Eye (tissue), 1 donor: ENCODE results near the gene CENPP.

Experiments used
- DNase-seq: peaks from one replicate; pipeline ENCODE4 v3.0.0-alpha.2; 2015

The CENPP gene

GRCh38 chr9:92644278-92644677 lies 318.5 kb downstream of the CENPP start:
- no peak for DNase-seq

GRCh38 chr9:92645041-92645440 lies 319.3 kb downstream of the CENPP start:
- DNase-seq: no peak

GRCh38 chr9:92647671-92648473 lies 322.1 kb downstream of the CENPP start:
- DNase-seq: no peak

DNA sequence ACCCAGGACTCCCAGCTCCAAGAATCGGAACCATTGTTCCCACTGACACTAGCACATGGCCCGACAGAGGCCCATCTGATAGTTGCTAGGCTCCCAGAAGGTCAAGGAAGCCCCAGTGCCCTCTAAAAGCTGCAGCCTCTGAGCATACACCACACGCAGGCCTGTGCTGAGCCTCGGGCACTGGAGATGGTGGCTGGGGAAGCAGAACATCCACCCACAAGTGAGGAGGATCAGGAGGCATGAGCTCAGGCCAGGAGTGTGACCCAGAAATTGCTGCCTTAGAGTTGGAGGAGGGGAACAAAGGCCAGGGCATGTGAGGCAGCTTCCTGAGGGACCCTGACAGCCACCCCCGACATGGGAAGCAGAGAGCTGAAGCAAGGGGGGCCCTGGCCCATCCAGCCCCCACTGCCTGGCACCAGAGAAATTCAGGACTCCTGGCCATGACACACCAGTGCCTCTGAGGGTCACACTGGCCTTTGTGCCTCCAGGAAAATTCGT lies 322.8 kb downstream of the CENPP start:
- no peak for DNase-seq

- DNase-seq: no peak
Measured at GRCh38 chr9:92649007-92649406, 323.3 kb downstream of the CENPP start.

- no peak for DNase-seq
Measured at GRCh38 chr9:92650296-92650695, 324.5 kb downstream of the CENPP start.

GRCh38 chr9:92650839-92651621 lies 325.3 kb downstream of the CENPP start:
- DNase-seq: no peak

DNA sequence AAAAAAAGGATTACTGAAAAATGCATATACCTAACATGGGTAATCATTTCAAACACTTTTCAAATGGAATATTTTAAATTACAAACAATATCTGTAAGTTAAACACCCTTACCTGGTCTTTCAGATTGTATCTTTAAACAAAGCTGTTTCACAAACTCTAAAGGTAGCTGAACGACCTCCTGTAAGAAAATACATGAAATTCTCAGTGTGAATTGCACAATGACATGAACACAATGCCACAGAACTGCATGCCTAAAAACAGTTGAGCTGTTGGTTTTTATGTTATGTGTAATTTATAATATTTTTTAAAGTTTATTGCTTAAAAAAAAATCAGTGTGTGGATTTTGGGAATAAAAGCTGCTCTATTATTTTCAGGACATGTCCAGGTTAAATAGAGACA lies 326.7 kb downstream of the CENPP start:
- DNase-seq: no peak

- DNase-seq: no peak
Measured at GRCh38 chr9:92654481-92655301, 328.9 kb downstream of the CENPP start.

DNA sequence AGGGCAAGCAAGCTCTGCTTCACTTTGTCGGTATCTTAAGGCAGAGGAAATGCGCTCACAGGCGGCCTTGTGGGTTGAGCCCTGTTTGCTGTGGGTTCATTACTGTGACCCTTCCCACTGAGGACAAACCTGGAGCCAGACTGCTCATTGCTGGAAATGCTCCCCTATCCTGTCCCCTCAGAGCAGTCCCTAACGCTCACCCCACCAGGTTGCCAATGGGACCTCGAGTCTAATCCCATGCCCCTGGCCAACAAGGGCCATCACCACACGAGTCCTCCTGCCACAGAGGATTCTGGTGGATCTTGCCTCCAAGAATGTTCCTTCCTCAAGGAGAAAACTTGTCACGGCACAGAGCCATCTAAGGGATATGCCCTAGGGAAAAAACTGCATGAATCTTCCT lies 329.6 kb downstream of the CENPP start:
- no peak for DNase-seq

GRCh38 chr9:92655896-92656536 lies 330.3 kb downstream of the CENPP start:
- DNase-seq: no peak

GRCh38 chr9:92656537-92656925 lies 330.8 kb downstream of the CENPP start:
- no peak for DNase-seq

- no peak for DNase-seq
Measured at GRCh38 chr9:92657296-92658094, 331.7 kb downstream of the CENPP start.

DNA sequence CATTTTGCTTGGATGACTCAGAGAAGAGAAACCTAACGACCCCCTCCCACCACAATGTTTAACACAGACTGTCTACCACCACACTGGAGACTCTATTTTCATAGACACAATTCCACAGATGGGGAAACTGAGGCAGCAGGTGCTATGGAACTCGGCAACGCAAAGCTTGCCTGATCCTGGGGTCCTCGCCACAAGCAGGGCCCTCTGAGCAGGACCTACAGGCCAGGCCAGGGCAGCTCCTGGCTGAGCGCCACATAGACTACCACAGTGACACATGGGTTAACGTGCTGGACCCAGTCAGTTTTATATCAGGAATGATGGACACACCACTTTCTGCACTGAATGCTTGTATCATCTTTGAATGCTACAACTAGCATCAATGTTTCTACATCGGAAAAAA lies 332.4 kb downstream of the CENPP start:
- DNase-seq: no peak

DNA sequence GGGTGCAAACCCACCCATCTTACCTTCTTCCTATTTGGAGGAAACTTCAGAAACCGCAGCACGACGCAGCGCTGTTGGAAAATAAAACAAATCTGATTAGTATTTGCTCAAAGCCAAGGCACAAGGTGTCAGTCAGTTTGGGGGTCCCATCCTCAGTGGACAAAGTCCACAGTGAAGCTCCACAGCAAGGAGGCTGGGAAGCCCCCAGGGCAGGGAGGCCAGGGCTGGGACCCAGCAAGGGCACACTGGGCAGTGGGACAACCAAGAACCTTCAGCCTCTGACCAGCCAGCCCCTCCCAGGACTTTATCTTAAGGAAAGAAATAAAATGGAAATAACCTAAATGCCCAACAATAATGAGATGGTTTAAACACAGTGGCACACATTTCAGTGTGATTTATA lies 332.9 kb downstream of the CENPP start:
- DNase-seq: no peak

GRCh38 chr9:92659601-92660000 lies 333.8 kb downstream of the CENPP start:
- DNase-seq: no peak

GRCh38 chr9:92660266-92660665 lies 334.5 kb downstream of the CENPP start:
- DNase-seq: no peak

- DNase-seq: no peak
Measured at GRCh38 chr9:92661127-92661526, 335.4 kb downstream of the CENPP start.

- DNase-seq: no peak
Measured at GRCh38 chr9:92661743-92662142, 336.0 kb downstream of the CENPP start.

DNA sequence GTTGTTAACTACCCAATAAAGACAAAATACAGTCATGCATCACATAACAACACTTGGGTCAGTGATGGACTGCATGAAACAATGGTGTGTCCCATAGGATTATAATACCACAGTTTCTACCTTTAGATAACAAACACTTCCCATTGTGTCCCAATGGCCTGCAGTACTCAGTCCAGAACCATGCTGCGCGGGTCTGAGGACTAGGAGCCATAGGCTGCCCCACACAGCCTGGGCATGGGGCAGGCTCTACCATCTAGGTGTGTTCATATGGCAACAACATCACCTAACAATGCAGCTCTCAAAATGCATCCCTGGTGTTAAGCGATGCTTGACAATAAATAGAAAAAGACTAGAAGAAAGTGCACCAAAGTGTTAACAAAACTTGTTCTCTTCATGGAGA lies 337.4 kb downstream of the CENPP start:
- no peak for DNase-seq

DNA sequence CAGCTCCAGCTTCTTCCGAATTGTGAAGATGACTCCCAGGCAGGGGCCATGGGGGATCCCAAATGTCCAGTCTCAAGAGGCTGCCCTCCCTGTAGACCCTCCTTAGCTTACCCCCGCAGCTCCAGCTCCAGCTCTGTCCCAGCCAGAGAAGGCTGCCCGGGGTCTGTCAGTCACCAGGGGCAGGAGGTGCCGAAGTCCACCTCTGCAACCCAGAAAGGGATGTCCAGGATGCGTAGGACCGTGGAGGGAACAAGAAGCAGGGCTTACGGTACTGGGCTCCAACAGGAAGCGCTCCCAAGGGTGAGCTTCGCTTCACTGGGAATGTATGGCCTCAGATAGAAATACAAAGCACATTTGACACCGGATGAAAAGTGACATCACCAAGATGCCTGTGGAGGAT lies 338.2 kb downstream of the CENPP start:
- DNase-seq: no peak
